Chondrocyte (in vitro differentiated cells): ENCODE results near the gene ATP5ME. TPM values are rescaled to one million over a fixed set of nuclear protein-coding genes. Genes with fewer than 3 reads are reported as not detected.

Experiments
- DNase-seq: peaks from one replicate; pipeline ENCODE4 v3.0.0; 2021; ENCODE audit warnings: mixed read lengths, low spot score
- H3K27ac Mint-ChIP-seq: one replicate; pipeline ENCODE4 v1.8.0; 2021; ENCODE audit warnings: mild to moderate bottlenecking, moderate library complexity, mixed read lengths; ENCODE audit not compliant: unreplicated experiment
- H3K27me3 Mint-ChIP-seq: 2 replicates; pipeline ENCODE4 v1.8.0; 2021; ENCODE audit warnings: low read depth, mixed read lengths
- H3K36me3 Mint-ChIP-seq: 2 replicates; pipeline ENCODE4 v1.8.0; 2021; ENCODE audit warnings: low read depth, mixed read lengths
- H3K4me1 Mint-ChIP-seq: 2 replicates; pipeline ENCODE4 v1.8.0; 2021; ENCODE audit warnings: low read depth, mild to moderate bottlenecking, mixed read lengths
- H3K4me3 Mint-ChIP-seq: one replicate; pipeline ENCODE4 v1.8.0; 2021; ENCODE audit warnings: mild to moderate bottlenecking, moderate library complexity, mixed read lengths; ENCODE audit not compliant: unreplicated experiment
- H3K9me3 Mint-ChIP-seq: 2 replicates; pipeline ENCODE4 v1.8.0; 2021; ENCODE audit warnings: low read depth, mixed read lengths
- CTCF ChIP-seq: fragments of 200-600 bp; sonication (generic); IDR thresholded peaks from 2 replicates; pipeline ENCODE4 v1.5.0; 2021; ENCODE audit warnings: antibody characterized with exemption, mild to moderate bottlenecking, moderate library complexity
- total RNA-seq: library from RNA; stranded (reverse); gene quantifications from 3 replicates; pipeline ENCODE4 v1.2.1, GENCODE V29; 2021

Gene ATP5ME
- total RNA-seq, 1 donor from 2014 or later: 240 TPM

DNA sequence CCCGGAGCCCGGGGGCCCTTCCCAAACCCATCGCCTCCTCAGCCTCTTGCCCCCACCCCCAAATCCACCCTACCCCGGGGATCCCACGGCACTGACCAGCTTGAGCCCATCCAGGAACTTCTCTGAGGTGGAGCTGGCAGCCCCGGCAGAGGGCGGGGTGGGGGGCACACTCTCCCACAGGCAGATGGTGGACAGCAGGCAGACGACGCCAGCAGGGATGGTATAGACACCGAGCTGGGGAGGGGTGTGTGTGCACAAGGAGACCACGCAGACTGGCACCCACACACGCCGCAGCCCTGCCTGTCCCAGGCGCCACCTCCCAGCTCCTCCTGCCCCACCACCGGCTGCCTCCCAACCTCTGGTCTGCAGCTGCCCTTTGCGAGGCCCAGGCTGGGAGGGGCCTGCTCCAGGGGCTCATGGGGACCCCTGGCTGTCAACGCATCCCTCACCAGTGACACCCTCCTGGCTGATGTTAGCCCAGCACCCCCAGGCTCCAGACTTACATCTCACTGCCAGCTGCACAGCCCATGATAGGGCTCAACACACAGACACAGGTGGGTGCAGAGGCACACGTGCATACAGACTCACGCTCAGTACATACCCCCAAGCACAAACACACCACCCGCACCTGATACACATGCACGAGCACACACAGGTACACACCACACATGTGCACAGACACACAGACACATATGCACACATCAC, 10.7 kb upstream of the ATP5ME start:
- DNase-seq: no peak
- H3K9me3 Mint-ChIP-seq: no peaks in the 10 kb centered on the region
- H3K4me3 Mint-ChIP-seq: no peak overlapping the region
- no peaks in the 10 kb centered on the region for H3K27me3 Mint-ChIP-seq
- H3K36me3 Mint-ChIP-seq: no peaks in the 10 kb centered on the region
- TF ChIP-seq CTCF: no peak
- H3K4me1 Mint-ChIP-seq: peaks cover 23% of the 10 kb centered on the region
- no peak overlapping the region for H3K27ac Mint-ChIP-seq

GRCh38 chr4:683982-684622, 10.0 kb upstream of the ATP5ME start:
- peaks cover 23% of the 10 kb centered on the region for H3K4me1 Mint-ChIP-seq
- H3K36me3 Mint-ChIP-seq: no peaks in the 10 kb centered on the region
- H3K27me3 Mint-ChIP-seq: no peaks in the 10 kb centered on the region
- no peak overlapping the region for H3K4me3 Mint-ChIP-seq
- no peak overlapping the region for H3K27ac Mint-ChIP-seq
- no peaks in the 10 kb centered on the region for H3K9me3 Mint-ChIP-seq
- DNase-seq: no peak
- TF ChIP-seq CTCF: peak; percentile 85

DNA sequence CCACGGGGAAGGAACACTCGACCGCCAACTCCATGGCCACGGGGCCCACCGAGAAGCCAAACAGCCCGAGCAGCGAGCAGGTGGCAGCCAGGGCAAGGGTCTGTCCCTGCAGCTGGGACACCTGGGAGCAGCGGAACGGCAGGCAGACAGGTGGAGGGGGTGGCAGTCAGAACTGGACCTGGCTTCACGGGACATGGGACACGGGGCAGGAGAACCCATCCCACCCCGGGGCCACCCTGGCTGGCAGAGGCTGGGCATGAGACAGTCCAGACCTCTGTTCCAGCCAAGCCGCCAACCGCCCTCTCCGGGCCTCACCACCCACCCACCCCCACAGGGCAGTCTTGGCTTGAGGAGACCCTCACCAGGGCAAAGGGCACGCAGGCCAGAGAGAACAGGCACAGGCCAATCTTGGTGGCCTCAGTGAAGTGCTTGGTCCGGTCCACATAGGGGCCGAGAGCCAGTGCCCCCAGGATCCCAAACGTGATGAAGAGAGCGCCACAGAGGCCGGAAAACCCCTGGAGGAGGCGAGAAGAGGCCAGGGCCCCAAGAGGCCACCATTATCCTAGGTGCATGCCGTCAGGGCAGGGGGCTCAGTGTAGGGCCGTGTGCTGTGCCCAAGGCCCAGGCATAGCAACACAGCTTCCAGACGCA, 9.3 kb upstream of the ATP5ME start:
- H3K27ac Mint-ChIP-seq: no peak overlapping the region
- no peak for TF ChIP-seq CTCF
- no peak overlapping the region for H3K4me3 Mint-ChIP-seq
- H3K36me3 Mint-ChIP-seq: no peaks in the 10 kb centered on the region
- no peaks in the 10 kb centered on the region for H3K27me3 Mint-ChIP-seq
- DNase-seq: no peak
- peaks cover 23% of the 10 kb centered on the region for H3K4me1 Mint-ChIP-seq
- no peaks in the 10 kb centered on the region for H3K9me3 Mint-ChIP-seq

DNA sequence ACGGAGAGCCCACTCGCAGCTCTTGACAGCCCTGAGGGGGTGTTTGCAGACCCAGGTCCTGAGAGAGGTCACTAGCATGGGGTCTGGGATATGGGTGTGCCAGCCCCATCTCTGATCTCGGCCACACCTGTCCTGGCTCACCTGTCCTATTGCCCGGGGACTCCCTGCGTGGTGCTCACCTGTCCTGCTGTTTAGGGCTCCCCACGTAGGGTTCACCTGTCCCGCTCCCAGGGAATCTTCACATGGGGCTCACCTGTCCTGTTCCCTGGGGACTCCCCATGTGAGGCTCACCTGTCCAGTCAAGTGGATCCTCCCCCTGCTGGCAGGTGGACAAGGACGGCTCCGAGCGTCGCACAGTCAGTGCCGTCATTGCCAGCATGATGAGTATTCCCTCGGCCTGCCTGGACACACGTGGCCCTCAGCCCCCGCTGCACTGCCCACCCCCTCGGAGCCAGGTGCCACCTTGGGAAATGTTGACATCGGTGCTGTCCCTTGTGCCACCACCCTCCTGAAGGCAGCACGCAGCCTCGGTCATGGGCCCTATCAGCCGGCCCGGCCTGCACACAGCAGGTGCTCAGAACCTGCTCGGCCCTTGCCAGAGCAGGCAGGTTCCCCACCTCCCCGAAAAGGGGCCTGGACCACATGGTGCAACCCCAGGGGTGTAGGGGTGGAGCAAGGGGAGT, 8.6 kb upstream of the ATP5ME start:
- Mint-ChIP-seq H3K4me3 (peak overlapping the region; percentile 9), H3K27ac (no peak overlapping the region), H3K27me3 (no peaks in the 10 kb centered on the region), H3K9me3 (no peaks in the 10 kb centered on the region), H3K36me3 (no peaks in the 10 kb centered on the region), H3K4me1 (peaks cover 19% of the 10 kb centered on the region)
- TF ChIP-seq CTCF: no peak
- DNase-seq: no peak
